B cell (primary cell): ENCODE data around the gene KLRC3. TPM values are rescaled to one million over a fixed set of nuclear protein-coding genes. Genes with fewer than 3 reads are reported as not detected.

Source experiments
- ATAC-seq: fragments of 200-7000 bp; cut with Tn5 transposase; one replicate; pipeline ENCODE4 v1.10.0; 2021; ENCODE audit warnings: low read depth, mild to moderate bottlenecking, moderate number of reproducible peaks, moderate library complexity
- CTCF ChIA-PET: fragments of 350-600 bp; sonication (Branson Sonifier 250); formaldehyde crosslinking; loops from one replicate; lab custom pipeline; 2021; ENCODE audit warnings: antibody characterized with exemption, inconsistent platforms; lab: Charles Lee
- POLR2A ChIA-PET: fragments of 350-600 bp; sonication (Branson Sonifier 250); formaldehyde crosslinking; loops from one replicate; lab custom pipeline; 2021; ENCODE audit warnings: antibody characterized with exemption; lab: Charles Lee
- DNase-seq: peaks from one replicate; pipeline ENCODE4 v3.0.0; 2013
- H2AFZ ChIP-seq: 2 replicates; pipeline ENCODE4 v1.6.1; 2012; ENCODE audit warnings: mild to moderate bottlenecking, low read depth, low read length; ENCODE audit not compliant: insufficient read depth, poor library complexity, severe bottlenecking
- H3K27ac ChIP-seq, 2 donors: 1 replicate in 1 of 2; 2 replicates in 1 of 2; pipeline ENCODE4 v1.5.1; 2012 to 2013; ENCODE audit warnings: low read length in 2 of 2, mild to moderate bottlenecking in 2 of 2, moderate library complexity in 1 of 2
- H3K27me3 ChIP-seq, 4 experiments: fragments of 200-600 bp in 1 of 4; sonication (generic) in 1 of 4; replicated peaks in 1 of 4; 1 replicate in 2 of 4; 2 replicates in 2 of 4; pipeline versions ENCODE4 v1.6.1 to v1.7.0; 2013 to 2016; ENCODE audit warnings: low read length in 3 of 4, mild to moderate bottlenecking in 2 of 4, mixed read lengths in 1 of 4, moderate library complexity in 1 of 4; ENCODE audit not compliant: insufficient read depth in 4 of 4, control insufficient read depth in 3 of 4; ENCODE audit errors: control extremely low read depth in 1 of 4
- H3K36me3 ChIP-seq, 2 experiments: replicated peaks in 1 of 2; 1 replicate in 1 of 2; 2 replicates in 1 of 2; pipeline versions ENCODE4 v1.6.1 to v1.7.1; 2013; ENCODE audit warnings: low read length in 1 of 2; ENCODE audit not compliant: insufficient read depth in 2 of 2, control insufficient read depth in 1 of 2; ENCODE audit errors: control extremely low read depth in 1 of 2, extremely low read depth in 1 of 2
- H3K4me1 ChIP-seq, 2 donors: fragments of 200-600 bp in 1 of 2; sonication (generic) in 1 of 2; 1 replicate in 1 of 2; 2 replicates in 1 of 2; pipeline versions ENCODE4 v1.5.1 to v1.6.1; 2013 to 2017; ENCODE audit warnings: low read length in 2 of 2; ENCODE audit not compliant: control insufficient read depth in 2 of 2, insufficient read depth in 2 of 2
- H3K4me2 ChIP-seq: replicated peaks from 2 replicates; pipeline ENCODE3; 2012; ENCODE audit warnings: mild to moderate bottlenecking, low read depth, low read length; ENCODE audit not compliant: poor library complexity, severe bottlenecking
- H3K4me3 ChIP-seq, 5 experiments: fragments of 200-600 bp in 1 of 5; sonication (generic) in 1 of 5; 1 replicate in 3 of 5; 2 replicates in 2 of 5; pipeline versions ENCODE4 v1.5.1 to v1.7.0; 2011 to 2016; ENCODE audit warnings: low read length in 4 of 5, mild to moderate bottlenecking in 4 of 5, low read depth in 2 of 5, control low read depth in 1 of 5, moderate library complexity in 1 of 5; ENCODE audit not compliant: insufficient read depth in 1 of 5; ENCODE audit errors: control extremely low read depth in 1 of 5, extremely low read depth in 1 of 5
- H3K79me2 ChIP-seq: fragments of 200-600 bp; sonication (generic); one replicate; pipeline ENCODE4 v1.6.0; 2016; ENCODE audit warnings: low read length; ENCODE audit not compliant: control insufficient read depth, insufficient read depth
- H3K9ac ChIP-seq: fragments of 200-600 bp; sonication (generic); 2 replicates; pipeline ENCODE4 v1.6.1; 2017; ENCODE audit warnings: mild to moderate bottlenecking, low read length, moderate library complexity
- H3K9me3 ChIP-seq, 3 donors: one replicate each; pipeline versions ENCODE4 v1.6.1 to v1.7.1; 2013; ENCODE audit warnings: low read length in 2 of 3; ENCODE audit not compliant: control insufficient read depth in 2 of 3, insufficient read depth in 1 of 3; ENCODE audit errors: control extremely low read depth in 1 of 3
- H4K20me1 ChIP-seq: 2 replicates; pipeline ENCODE4 v1.6.0; 2012; ENCODE audit warnings: mild to moderate bottlenecking, low read length; ENCODE audit not compliant: insufficient read depth, control insufficient read depth, poor library complexity, severe bottlenecking
- H3K27ac Mint-ChIP-seq: one replicate; pipeline ENCODE4 v1.8.0; 2021; ENCODE audit warnings: mixed read lengths
- H3K27me3 Mint-ChIP-seq: one replicate; pipeline ENCODE4 v1.8.0; 2021; ENCODE audit warnings: mixed read lengths
- H3K4me1 Mint-ChIP-seq: one replicate; pipeline ENCODE4 v1.8.0; 2021; ENCODE audit warnings: mixed read lengths
- H3K4me3 Mint-ChIP-seq: one replicate; pipeline ENCODE4 v1.8.0; 2021; ENCODE audit warnings: mixed read lengths
- H3K9me3 Mint-ChIP-seq: one replicate; pipeline ENCODE4 v1.8.0; 2022; ENCODE audit warnings: mixed read lengths; ENCODE audit not compliant: insufficient read depth
- EZH2 ChIP-seq: IDR thresholded peaks from 2 replicates; pipeline ENCODE4 v1.6.1; 2012; ENCODE audit warnings: borderline replicate concordance, low read depth, mild to moderate bottlenecking, moderate library complexity, low read length; ENCODE audit not compliant: insufficient read depth, poor library complexity, severe bottlenecking
- WGBS: methylation state at CpG from one replicate; pipeline ENCODE4 v1.1.5; 2013; ENCODE audit warnings: missing lambda C conversion rate; ENCODE audit not compliant: insufficient coverage; 5-methylcytosine and 5-hydroxymethylcytosine counted together
- intact Hi-C: fragments of 100-400 bp; cut with micrococcal nuclease; formaldehyde crosslinking; loops from one replicate; pipeline ENCODE4 v1.10.0; 2022
- polyA plus RNA-seq: library from polyadenylated mRNA; depleted of rRNA; stranded (reverse); fragments of >200 nt; gene quantifications from 2 replicates; pipeline ENCODE4 v1.2.3, GENCODE V29; 2012
- total RNA-seq, 2 donors: library from RNA; stranded (reverse); fragments of 120-200 nt in 1 of 2; gene quantifications; 1 replicate in 1 of 2; 2 replicates in 1 of 2; pipeline versions ENCODE4 v1.2.3 to v1.2.4, GENCODE V29; 2013 to 2022
- TF ChIP-seq, protein P1 (sequence below): fragments of 200-600 bp; IDR thresholded peaks from one replicate; pipeline ENCODE4 v1.8.0; 2022; ENCODE audit warnings: antibody characterized with exemption, mild to moderate bottlenecking

KLRC3 gene
- total and polyA plus RNA-seq, 2 donors (not counting 1 experiment from before 2014, with no cell fraction given), result not detected

DNA sequence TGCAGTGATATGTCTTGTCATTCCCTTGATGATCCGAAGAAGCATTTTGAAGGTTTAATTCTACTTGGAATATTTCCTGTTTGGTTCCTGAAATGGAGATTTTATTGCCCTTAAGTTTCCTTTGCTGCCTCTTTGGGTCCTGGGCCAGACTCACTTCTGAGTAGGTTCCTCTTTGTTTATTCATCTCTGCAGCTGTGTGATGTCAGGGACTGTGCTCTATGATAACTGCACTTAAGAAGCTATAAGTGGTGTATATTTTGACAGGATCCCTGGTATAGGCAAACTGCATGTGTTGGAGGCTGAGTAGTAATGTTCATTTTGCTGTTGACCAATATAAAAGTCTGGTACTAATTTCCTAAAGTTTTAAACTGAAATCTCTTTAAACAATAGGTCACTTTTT, 11.0 kb downstream of the KLRC3 start, which contains the start of gene KLRC4:
TSS of gene KLRC4 (minus strand) at position 366 of the 400 bp plus-strand sequence. CDS start at position 184, 182 bp downstream.
- DNase-seq, result no peak
- CTCF ChIA-PET, result no interaction called here

DNA sequence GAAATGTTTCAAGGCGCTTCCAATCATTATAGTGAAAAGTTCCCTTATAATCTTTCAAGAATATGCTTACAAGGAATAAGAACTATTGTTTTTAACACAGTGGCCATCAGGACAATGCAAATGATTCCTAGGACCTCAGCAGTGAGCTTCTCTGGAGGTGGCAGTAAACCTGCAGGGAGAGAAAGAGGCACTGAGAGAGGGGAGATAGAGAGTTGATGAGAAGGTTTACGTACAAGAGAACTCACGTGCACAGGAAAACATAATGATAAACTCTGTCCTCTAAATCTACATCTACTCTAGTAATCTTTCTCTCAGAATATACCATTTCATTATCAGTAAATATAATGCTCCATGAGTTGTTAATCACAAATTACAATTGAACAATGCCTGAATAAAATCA, 11.6 kb downstream of the KLRC3 start:
- Histone ChIP-seq H2AFZ (no peak overlapping the region), H3K4me2 (no peak overlapping the region), H3K79me2 (no peaks in the 10 kb centered on the region), H3K9me3 (peaks cover 0 to 3% (median 0%) of the 10 kb centered on the region in 3 donors), H4K20me1 (no peaks in the 10 kb centered on the region), H3K27ac (no peak overlapping the region), H3K36me3 (no peaks in the 10 kb centered on the region), H3K27me3 (no peaks in the 10 kb centered on the region), H3K4me3 (no peak overlapping the region), H3K4me1 (peaks cover 10% of the 10 kb centered on the region in 2 donors), H3K9ac (no peak overlapping the region)
- intact Hi-C loops, result no loop called here
- peaks cover 6% of the 10 kb centered on the region for H3K27me3 Mint-ChIP-seq
- no peak overlapping the region for H3K4me3 Mint-ChIP-seq
- ATAC-seq (no peak), DNase-seq (no peak)
- CTCF ChIA-PET, result no interaction called here
- no peak overlapping the region for H3K27ac Mint-ChIP-seq
- POLR2A ChIA-PET, result no interaction called here
- no peaks in the 10 kb centered on the region for H3K9me3 Mint-ChIP-seq
- peaks cover 7% of the 10 kb centered on the region for H3K4me1 Mint-ChIP-seq
- no CpG with 5 or more reads among the region's 3 CpGs for WGBS
- TF ChIP-seq EZH2, result no peak
- TF ChIP-seq, protein P1, sequence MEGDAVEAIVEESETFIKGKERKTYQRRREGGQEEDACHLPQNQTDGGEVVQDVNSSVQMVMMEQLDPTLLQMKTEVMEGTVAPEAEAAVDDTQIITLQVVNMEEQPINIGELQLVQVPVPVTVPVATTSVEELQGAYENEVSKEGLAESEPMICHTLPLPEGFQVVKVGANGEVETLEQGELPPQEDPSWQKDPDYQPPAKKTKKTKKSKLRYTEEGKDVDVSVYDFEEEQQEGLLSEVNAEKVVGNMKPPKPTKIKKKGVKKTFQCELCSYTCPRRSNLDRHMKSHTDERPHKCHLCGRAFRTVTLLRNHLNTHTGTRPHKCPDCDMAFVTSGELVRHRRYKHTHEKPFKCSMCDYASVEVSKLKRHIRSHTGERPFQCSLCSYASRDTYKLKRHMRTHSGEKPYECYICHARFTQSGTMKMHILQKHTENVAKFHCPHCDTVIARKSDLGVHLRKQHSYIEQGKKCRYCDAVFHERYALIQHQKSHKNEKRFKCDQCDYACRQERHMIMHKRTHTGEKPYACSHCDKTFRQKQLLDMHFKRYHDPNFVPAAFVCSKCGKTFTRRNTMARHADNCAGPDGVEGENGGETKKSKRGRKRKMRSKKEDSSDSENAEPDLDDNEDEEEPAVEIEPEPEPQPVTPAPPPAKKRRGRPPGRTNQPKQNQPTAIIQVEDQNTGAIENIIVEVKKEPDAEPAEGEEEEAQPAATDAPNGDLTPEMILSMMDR, result no peak

More for the DNA sequence above, 11.0 kb downstream of the KLRC3 start, which contains the start of gene KLRC4:
- H3K9me3 ChIP-seq, result peaks cover 0 to 3% (median 0%) of the 10 kb centered on the region in 3 donors
- TF ChIP-seq, protein P1, result no peak
- no peak for TF ChIP-seq EZH2
- no peaks in the 10 kb centered on the region for H3K36me3 ChIP-seq
- no peak within 1 kb of the TSS for H3K27ac ChIP-seq
- no peak for ATAC-seq
- POLR2A ChIA-PET, result no interaction called here
- no peak within 1 kb of the TSS for H2AFZ ChIP-seq
- H3K4me1 Mint-ChIP-seq, result peaks cover 7% of the 10 kb centered on the region
- no peak within 1 kb of the TSS for H3K4me2 ChIP-seq
- H4K20me1 ChIP-seq, result no peaks in the 10 kb centered on the region
- H3K27ac Mint-ChIP-seq, result no peak within 1 kb of the TSS
- H3K4me3 Mint-ChIP-seq, result no peak within 1 kb of the TSS
- no peaks in the 10 kb centered on the region for H3K27me3 ChIP-seq
- H3K9me3 Mint-ChIP-seq, result no peaks in the 10 kb centered on the region
- peaks cover 10% of the 10 kb centered on the region in 2 donors for H3K4me1 ChIP-seq
- no peaks in the 10 kb centered on the region for H3K79me2 ChIP-seq
- no peak within 1 kb of the TSS for H3K9ac ChIP-seq
- WGBS, result 0% methylated on average over 1 of the region's 1 CpG
- intact Hi-C loops, result no loop called here
- peaks cover 7% of the 10 kb centered on the region for H3K27me3 Mint-ChIP-seq
- H3K4me3 ChIP-seq, result no peak within 1 kb of the TSS
